ENCODE data around the gene MGAT4B.

The MGAT4B gene

DNA sequence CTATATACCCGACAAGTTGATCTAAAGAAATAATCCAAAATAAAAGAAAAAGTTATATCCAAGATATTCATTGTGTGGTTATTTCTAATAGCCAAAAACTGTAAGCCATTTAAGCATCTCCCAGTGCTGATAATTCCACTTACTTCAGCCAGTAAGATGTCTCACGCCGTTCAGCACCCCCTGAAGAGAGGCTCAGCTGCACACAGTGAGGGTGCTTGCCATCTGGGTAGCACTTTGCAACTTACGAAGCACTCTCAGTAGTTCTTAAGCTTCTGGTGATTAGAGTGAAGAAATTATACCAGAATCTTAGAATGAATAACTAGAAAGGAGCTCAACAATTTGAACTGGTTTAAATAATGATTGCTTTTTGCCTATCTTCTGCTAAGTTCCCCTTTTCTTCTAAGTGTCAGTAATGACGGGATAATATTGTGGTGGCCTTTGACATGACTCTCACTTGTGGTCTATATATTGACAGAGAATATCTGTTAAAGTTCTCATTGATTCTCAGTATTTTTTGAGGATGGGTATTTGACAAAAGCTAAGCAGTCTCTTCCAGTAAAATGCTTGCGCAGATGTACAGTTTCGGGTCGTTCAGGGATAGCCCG, 39.1 kb downstream of the MGAT4B start:
- DNase-seq = no peak

DNA sequence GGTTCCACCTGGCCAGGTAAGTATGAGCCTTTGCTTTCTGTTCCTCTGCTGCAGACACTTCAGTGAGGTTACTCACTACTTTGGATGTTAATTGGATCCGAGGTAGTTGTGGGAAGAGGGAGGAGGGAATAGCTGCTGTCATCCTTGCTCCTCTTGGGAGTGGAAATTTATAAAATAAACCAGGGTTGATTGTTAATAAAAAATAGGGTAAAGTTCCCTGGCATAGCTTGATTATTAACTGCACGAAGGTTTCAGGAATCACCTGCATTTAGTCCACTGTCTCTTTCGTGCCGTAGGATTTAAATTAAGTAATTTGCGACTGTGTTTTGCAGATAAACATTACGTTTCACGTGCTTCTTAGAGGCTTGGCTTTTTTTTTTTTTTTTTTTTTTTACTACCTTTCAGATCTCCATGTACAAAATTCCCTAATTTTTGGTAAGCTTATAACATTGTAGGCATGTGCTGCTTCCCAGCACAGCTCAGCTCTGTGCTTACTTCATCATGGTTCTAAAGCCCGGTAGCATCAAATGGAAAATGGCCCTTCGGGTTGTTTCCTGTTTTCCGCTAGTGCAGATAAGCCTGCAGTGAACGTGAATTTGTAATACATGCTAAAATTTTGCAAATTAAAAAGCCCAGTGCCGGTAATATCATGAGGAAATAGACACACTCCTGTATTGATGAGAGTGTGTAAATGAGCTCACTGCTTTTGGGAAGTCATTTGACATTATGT, 39.8 kb downstream of the MGAT4B start:
- no peak for DNase-seq

DNA sequence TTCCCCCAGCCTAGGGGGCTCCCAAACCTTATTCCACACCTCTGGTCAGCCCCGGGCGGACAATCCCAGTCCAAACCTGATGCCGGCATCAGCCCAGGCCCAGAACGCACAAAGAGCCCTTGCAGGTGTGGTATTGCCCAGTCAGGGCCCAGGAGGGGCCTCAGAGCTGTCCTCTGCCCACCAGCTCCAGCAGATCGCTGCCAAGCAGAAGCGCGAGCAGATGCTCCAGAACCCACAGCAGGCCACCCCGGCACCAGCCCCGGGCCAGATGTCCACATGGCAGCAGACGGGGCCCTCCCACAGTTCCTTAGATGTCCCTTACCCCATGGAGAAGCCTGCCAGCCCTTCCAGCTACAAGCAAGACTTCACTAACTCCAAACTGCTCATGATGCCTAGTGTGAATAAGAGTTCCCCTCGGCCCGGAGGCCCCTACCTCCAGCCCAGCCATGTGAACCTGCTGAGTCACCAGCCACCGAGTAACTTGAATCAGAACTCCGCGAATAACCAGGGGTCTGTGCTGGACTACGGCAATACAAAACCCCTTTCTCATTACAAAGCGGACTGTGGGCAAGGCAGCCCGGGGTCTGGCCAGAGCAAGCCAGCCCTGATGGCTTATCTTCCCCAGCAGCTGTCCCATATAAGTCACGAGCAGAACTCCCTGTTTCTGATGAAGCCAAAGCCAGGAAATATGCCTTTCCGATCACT, 40.5 kb downstream of the MGAT4B start:
- no peak for DNase-seq

DNA sequence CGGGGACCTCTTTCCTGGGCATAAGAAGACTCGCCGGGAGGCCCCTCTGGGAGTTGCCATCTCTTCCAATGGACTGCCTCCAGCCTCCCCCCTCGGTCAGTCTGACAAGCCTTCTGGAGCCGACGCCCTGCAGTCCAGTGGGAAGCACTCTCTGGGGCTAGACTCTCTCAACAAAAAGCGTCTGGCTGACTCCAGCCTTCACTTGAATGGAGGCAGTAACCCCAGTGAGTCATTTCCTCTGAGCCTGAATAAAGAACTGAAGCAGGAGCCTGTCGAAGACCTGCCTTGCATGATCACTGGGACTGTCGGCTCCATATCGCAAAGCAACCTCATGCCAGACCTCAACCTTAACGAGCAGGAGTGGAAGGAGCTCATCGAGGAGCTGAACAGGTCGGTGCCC, 41.3 kb downstream of the MGAT4B start:
- DNase-seq = no peak

DNA sequence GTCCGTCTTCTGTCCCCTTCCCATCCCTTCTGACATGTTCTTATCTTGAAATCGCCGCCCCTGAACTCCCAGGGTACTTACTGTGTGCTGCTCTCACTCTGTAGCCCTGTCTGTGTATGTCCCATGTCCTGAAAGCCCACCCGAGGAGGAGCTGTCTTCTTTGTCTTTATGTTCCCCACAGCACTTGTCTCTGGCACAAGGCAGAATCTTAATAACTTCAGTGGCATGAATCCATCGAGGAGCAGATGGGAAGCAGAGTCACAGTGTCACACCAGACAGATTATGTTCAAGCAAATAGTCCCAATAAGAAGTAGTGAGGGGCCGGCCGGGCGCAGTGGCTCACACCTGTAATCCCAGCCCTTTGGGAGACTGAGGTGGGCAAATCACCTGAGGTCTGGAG, 42.6 kb downstream of the MGAT4B start:
- no peak for DNase-seq

DNA sequence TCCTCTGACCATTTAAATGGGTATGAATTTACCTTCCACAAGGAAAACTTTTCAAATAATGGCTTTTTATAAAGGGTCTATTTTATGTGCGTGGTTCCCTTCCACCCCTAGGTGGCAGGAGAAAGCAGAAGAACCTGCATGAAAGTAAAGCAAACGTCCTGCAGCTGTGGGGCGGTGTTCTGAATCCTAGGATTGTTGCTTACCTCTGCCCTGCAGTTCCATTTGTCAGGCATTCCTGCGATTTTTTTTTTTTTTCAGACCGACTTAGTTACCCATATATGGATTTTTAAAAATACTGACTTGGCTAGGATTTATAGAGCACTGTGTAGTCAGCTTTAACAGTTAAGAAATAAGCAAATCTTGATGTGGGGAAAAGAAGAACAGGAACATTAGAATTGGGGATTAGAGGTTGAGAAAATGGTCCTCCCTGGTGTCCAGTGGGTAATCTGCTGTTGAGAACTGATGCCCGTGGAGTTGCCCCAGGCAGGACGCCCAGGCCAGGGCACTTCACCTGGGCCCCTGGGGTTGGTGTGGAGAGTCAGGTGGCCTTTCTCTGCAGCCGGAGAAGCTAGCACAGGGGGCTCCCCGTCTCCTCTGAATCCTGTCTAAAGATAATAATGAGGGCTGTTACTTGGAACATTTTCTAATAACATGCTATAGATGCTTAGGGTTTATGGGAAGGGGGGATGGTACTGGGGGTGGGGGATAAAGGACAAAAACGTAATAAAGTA, 43.3 kb downstream of the MGAT4B start:
- peak; percentile 52 for DNase-seq

DNA sequence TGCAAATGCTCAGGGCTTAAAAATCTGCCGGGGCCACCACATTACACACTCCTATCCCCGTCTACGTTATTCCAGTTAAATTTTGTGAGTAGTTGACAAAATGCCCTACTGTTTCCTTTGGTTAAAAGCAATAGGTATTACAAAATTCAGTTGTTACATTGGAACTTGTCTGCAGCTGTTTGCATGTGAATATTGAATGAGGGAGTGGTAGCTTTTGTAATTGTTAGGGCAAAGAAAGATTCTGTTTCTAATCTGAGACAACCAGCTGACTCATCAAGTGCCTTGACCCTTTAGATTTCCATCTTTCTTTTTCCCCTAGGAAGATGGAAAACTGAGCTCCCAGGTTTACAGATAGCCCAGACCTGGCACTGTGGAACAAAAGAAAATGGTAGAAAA, 43.9 kb downstream of the MGAT4B start:
- no peak for DNase-seq

DNA sequence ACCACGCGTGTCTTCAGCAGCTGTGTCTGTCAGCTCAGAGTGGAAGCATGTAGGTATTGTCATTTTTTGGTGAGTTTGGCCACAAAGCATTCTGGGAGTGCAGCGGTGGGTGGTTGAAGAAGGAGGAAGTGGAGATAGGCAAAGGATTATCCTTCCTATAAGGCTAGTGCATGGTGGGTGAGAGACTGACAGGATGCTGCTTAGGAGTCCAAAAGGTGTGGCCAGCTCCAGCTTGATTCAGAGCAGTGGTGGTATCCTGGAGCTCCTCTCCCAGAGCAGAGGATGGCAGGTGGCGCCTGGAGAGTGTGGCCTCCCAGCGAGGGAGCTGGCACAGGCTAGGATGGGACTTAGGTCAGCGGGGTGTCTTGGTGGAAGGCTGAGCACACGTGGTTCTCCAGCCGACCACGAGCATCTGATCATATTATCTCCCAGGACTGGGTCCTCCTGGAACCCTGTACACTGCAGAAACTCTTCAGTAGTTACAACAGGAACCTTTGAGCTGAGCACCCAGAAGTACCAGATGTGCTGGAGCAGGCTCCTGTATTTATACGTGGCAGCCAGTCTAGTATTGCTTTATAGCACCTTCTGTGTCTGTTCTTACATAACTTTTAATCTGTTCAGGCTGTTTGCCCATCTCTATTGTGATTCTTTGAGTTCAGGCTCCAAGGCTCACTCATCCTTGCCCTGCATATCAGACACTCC, 44.4 kb downstream of the MGAT4B start:
- DNase-seq = peak; percentile 28

DNA sequence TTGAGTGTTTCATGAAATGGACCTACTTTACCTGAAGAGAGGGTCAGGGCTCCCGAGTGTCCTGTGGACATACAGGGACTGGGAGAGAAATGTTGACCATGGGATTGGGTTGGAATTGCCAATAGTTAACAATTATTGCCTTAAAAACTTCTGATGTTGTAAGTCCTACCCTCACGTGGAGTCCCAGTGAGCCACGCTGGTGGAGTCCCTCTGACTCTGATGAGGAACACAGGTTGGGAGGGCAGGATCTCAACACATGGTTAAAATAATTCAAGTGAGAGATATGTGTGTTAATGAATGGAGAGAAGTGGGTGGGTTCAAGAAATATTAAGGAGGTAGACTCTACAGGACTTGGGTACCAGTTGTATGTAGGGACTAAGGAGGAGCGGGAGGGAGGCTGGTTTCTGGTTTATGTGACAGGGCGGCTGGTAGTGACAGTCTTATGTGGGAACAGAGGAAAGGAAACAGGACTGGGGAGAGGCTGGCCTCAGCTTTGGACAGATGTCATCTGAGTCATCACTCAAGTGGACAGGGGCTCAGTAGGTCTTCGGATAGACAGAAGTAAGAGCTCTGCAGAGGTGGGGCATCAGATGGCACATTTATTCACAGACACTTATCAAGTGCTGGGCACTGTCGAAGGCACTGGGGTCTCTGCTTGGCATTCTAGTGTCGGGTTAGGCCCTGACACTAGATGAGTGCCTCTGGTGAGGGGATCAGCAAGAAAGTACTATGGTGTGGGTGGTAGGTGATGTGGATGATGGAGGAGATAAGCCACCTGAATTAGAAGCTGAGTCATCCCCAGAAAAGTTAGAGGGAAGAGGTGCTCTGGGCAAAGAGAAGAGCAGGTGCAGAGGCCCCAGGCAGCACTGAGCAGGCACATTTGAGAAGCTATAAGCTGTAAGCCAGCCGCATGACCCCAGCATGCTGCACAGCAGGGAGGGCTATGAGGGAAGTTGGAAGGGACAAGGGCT, 46.8 kb downstream of the MGAT4B start:
- no peak for DNase-seq

DNA sequence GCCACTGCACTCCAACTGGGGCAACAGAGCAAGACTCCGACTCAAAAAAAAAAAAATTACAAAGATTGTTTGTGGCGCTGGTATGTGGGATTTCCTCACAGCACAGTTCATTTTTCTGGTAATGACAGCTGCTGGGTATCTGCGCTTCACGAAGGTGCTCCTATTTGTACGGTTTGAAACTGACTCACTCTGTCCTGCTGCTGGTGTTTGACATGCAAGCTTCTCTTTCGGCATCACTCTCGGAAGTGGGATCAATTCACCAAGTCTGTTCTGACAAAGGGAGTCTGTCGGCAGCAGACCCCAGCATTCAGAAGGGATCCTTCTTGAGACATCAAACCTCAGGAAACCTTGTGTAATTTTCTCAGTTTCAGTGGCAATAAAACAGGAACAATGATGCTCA, 47.7 kb downstream of the MGAT4B start:
- DNase-seq = no peak

DNA sequence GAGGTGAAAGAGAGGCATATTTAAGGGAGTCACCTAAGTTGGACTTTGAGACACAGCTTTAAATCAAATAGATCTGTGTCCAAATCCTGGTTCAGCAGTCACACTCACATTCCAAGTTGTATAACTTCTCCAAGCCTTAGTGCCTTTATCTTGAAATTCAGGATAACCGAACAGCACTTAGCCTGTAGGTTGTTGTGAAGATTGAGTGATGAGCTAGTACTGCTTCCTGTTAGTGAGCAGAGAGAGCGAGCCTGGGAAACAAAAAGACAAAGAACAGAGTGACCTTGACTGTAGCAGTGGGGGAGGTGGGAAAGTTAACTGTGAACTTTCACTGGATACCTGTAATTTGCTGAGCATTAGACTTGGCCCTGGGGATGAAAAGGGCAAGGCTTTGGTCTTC, 51.6 kb downstream of the MGAT4B start:
- DNase-seq = no peak

DNA sequence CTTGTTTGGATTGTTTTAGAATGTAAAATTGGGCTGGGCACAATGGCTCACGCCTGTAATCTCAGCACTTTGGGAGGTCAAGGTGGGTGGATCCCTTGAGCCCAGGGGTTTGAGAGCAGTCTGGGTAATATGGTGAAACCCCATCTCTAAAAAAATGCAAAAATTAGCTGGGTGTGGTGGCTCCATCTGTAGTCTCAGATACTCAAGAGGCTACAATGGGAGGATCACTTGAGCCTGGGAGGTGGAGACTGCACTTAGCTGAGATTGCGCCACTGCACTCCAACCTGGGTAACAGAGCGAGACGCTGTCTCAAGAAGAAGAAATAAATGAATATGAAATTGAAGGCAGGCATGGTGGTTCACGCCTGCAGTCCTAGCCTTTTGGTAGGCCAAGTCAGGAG, 52.7 kb downstream of the MGAT4B start:
- DNase-seq = no peak

DNA sequence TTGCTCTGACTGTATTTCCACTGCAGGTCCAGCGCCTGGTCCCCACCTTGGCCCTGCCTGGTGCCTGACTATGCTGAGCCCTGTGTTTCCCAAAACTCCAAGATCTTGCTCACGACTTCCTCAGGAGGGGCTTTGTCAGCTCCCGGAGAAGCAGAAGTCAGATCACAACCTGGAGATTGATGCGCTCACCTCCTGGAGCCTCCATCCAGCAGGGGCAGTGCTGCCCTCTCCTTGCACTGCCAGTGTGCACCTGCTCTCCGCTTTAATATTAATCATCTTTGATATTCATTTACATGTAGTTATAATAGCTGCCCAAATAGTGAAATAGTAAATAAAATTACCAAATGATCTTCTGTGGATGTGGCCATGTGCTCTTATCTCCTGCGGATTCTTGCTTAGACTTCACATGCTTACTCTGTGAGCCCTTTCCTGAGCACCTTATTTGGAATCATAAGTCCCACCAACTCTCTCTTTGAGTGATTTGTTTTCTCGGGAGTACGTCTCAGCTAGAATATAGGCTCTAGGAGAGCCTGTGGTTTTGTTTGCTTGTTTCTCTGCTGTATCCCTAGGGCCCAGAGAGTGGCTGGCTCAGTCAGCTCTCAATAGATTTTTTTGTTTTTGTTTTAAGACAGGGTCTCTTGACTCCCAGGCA, 56.7 kb downstream of the MGAT4B start:
- DNase-seq = no peak

DNA sequence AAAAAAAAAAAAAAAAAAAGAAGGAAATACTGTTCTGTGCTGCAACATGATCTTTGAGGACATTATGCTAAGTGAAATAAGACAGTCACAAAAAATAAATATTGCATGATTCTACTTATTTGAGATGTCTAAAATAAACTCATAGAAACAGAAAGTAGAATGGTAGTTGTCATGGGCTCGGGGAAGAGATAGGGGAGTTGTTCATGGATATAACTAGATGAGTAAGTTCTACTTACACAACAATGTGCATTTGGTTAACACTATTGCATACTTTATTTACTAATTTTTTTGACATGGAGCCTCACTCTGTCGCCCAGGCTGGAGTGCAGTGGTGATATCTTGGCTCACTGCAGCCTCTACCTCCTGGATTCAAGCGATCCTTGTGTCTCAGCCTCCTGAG, 58.9 kb downstream of the MGAT4B start:
- no peak for DNase-seq
